ENCODE measurements around the gene TRAPPC5.

- TF ChIP-seq, protein P1, sequence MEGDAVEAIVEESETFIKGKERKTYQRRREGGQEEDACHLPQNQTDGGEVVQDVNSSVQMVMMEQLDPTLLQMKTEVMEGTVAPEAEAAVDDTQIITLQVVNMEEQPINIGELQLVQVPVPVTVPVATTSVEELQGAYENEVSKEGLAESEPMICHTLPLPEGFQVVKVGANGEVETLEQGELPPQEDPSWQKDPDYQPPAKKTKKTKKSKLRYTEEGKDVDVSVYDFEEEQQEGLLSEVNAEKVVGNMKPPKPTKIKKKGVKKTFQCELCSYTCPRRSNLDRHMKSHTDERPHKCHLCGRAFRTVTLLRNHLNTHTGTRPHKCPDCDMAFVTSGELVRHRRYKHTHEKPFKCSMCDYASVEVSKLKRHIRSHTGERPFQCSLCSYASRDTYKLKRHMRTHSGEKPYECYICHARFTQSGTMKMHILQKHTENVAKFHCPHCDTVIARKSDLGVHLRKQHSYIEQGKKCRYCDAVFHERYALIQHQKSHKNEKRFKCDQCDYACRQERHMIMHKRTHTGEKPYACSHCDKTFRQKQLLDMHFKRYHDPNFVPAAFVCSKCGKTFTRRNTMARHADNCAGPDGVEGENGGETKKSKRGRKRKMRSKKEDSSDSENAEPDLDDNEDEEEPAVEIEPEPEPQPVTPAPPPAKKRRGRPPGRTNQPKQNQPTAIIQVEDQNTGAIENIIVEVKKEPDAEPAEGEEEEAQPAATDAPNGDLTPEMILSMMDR (conservative IDR thresholded peaks at IDR 0.05; ENCODE audit: low read depth in 2 of 2) = no peak
- no peak for TF ChIP-seq EZH2 (IDR thresholded peaks at IDR 0.05; ENCODE audit: low read depth, unreplicated experiment)
- no peak for TF ChIP-seq POLR2AphosphoS5 (IDR thresholded peaks at IDR 0.05; ENCODE audit: low read depth)
- no peak for TF ChIP-seq NANOG (IDR thresholded peaks at IDR 0.05; ENCODE audit: borderline replicate concordance)
- TF ChIP-seq, protein P2, sequence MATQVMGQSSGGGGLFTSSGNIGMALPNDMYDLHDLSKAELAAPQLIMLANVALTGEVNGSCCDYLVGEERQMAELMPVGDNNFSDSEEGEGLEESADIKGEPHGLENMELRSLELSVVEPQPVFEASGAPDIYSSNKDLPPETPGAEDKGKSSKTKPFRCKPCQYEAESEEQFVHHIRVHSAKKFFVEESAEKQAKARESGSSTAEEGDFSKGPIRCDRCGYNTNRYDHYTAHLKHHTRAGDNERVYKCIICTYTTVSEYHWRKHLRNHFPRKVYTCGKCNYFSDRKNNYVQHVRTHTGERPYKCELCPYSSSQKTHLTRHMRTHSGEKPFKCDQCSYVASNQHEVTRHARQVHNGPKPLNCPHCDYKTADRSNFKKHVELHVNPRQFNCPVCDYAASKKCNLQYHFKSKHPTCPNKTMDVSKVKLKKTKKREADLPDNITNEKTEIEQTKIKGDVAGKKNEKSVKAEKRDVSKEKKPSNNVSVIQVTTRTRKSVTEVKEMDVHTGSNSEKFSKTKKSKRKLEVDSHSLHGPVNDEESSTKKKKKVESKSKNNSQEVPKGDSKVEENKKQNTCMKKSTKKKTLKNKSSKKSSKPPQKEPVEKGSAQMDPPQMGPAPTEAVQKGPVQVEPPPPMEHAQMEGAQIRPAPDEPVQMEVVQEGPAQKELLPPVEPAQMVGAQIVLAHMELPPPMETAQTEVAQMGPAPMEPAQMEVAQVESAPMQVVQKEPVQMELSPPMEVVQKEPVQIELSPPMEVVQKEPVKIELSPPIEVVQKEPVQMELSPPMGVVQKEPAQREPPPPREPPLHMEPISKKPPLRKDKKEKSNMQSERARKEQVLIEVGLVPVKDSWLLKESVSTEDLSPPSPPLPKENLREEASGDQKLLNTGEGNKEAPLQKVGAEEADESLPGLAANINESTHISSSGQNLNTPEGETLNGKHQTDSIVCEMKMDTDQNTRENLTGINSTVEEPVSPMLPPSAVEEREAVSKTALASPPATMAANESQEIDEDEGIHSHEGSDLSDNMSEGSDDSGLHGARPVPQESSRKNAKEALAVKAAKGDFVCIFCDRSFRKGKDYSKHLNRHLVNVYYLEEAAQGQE (IDR thresholded peaks at IDR 0.05; ENCODE audit: unreplicated experiment) = no peak
- TF ChIP-seq EZH2phosphoT487 (IDR thresholded peaks at IDR 0.05; ENCODE audit: unreplicated experiment) = no peak
- no peak for TF ChIP-seq CREB1 (CRISPR knock-in tag; IDR thresholded peaks at IDR 0.05; ENCODE audit: low read depth)
- no peak for TF ChIP-seq JUNB (IDR thresholded peaks at IDR 0.05; ENCODE audit: unreplicated experiment)
- TF ChIP-seq, protein P3, sequence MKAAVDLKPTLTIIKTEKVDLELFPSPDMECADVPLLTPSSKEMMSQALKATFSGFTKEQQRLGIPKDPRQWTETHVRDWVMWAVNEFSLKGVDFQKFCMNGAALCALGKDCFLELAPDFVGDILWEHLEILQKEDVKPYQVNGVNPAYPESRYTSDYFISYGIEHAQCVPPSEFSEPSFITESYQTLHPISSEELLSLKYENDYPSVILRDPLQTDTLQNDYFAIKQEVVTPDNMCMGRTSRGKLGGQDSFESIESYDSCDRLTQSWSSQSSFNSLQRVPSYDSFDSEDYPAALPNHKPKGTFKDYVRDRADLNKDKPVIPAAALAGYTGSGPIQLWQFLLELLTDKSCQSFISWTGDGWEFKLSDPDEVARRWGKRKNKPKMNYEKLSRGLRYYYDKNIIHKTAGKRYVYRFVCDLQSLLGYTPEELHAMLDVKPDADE (IDR thresholded peaks at IDR 0.05) = no peak
Observed at GRCh38 chr19:7639863-7640348, 40.7 kb upstream of the TRAPPC5 start.
